HG03575 (cell line): ENCODE data around the gene KPNB1.

ENCODE experiments used
- ATAC-seq: cut with Tn5 transposase; IDR thresholded peaks from one replicate; pipeline ENCODE4 v1.9.1; 2021; ENCODE audit not compliant: unreplicated experiment, insufficient number of reproducible peaks, low FRiP score; ENCODE audit errors: extremely low read depth

Gene KPNB1

DNA sequence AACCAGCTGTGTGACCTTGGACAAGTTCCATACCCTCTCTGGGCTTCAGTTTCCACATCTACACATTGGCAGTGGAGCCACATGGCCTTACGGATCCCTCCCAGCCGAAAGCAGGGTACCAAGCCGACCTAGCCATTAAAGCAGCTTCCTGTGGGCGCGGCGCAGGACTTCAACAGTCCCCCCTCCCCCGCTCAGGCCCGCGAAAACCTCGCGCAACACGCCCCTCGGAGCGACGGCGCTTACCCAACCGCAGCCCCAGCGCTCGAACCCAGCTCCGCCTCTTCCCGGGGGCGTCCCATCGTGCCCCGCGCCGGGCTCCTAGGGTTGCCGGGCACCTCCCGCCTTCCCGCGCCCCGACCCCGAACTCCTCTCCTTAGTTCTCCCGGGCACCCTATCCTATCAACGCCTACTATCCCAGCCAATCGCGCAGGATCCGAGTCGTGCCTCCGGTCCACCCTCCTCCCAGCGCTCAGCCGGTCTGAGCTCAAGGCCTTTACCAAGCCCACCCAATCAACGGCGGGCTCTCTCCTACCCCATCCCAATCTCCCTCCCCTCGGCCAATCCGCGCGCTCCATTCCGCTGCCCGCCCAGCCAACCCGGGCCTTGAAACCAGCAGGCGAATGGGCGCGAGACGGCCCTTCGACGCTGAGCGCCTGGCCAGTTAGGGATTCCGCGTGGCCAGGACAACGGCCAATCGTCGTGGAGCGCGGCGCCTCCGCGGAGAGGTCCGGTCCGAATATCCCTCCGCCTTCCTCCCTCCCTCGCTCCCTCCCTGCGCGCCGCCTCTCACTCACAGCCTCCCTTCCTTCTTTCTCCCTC is at the start of gene KPNB1:
KPNB1 (plus strand) TSS at position 767 of the 819 bp plus-strand sequence. CDS start 326 bp downstream, outside the sequence.
- ATAC-seq, result peak; percentile 78

DNA sequence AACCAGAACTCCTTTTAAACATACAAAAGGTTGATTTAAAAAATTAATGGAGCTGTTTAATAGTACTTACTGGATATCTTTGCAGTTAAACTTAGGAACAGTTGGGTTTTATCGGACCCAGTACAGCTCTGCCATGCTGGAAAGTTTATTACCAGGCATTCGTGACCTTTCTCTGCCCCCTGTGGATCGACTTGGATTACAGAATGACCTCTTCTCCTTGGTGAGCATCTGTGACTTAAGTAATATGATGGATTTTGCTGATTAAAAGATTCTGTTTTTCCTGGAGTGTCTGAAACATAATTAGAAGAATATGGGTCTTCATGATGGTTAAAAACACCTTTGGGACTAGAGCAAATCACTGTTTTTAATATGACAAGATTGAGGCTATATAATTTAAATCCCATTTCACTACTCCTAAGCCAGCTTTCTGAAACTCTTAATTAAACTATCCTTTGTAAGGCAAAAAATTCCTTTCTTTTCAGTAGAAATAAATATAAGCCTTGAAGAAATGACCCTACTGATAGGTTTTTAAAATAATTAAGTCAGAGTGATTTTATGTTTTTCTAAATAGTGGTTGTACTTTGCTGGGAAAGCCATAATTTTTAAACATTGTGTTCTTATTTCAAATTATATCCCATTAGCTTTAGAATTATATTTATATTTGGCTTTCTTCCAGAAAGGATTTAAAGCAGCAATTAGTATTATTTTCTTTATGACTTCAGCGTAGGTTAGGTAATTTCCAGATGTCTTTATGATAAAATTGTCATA is 45.7 kb upstream of the KPNB1 start:
- ATAC-seq, result no peak

DNA sequence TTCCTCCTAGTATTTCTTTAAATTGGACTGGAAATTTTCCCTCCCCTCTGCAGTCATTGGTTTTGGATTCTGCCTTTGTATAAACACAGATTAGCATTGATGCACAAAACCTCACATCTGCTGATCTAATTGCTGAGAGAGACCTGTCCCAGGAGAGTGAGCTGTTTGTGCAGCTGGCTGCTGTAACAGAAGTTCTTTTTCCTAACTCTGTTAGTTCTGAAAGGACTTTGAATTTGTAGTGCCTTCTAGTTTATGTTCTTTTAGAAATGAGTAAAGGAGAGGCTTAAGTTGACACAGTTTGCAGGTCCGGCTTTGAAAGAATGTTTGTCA is 45.2 kb upstream of the KPNB1 start:
- no peak for ATAC-seq

DNA sequence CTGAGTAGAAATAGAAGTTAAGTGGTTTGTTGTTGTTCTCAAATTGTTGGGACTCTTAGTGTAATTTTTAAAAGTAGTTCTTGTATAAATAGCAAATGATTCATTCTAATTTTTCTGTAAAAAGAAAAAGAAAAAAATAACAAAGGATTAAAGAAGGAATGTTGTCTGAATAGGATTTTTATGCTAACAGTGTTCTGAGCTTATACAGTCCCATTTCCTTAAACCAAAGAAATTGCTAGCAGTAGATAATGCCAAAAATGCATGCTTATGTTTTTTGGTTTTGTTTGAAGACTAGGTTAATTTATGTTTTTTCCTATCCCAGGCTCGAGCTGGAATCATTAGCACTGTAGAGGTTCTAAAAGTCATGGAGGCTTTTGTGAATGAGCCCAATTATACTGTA is 44.7 kb upstream of the KPNB1 start:
- ATAC-seq, result no peak

DNA sequence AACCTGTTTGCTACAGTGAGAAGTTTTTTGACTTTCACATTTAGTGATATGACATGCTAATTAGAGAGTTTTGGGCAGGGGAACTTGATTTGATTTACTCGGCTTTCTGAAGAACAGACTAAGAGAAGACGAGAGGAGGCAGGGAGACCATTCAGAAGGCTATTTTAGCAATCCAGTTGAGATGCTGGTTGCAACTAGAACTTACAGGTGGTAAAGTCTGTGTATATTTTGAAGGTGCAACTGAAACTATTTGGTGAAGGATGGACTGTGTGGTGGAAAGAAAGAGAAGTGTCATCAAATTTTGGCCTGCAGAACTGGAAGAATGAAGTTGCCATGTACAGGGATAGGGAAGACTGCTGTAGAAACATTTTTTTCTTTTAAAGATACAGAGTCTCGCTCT is 42.2 kb upstream of the KPNB1 start:
- no peak for ATAC-seq

DNA sequence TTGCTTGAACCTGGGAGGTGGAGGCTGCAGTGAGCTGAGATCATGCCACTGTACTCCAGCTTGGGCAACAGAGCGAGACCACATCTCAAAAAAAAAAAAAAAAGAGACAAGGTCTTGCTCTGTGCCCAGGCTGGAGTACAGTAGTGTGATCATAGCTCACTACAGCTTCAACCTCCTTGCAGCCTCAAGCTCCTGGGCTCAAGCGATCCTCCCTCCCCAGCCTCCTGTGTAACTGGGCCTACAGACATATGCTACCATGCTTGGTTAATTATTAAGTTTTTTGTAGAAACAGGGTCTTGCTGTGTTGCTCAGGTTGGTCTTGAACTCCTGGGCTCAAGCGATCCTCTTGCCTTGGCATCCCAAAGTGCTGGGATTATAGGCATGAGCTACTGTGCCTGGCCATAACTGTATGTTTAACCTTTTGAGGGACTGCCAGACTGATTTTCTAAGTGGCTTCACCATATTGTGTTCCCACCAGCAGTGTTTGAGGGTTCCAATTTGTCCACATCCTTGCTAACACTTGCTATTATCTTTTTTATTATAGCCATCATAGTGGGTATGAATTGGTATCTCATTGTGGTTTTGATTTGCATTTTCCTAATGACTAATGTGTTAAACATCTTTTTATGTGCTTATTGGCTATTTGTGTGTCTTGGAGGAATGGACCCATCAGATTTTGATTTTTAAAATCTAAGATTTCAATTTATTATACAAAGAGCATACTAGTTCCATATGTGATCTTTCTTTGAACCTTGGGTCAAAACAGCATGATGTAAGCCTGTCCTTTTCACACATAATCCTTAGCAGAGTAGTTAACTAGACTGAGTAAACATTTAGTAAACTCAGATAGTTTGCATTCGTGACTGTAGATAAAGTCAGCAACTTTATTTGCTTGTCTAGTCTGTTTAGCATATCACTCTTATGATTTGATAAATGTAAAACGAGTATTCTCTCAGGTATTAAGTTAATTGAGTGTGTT is 38.1 kb upstream of the KPNB1 start:
- ATAC-seq, result no peak

DNA sequence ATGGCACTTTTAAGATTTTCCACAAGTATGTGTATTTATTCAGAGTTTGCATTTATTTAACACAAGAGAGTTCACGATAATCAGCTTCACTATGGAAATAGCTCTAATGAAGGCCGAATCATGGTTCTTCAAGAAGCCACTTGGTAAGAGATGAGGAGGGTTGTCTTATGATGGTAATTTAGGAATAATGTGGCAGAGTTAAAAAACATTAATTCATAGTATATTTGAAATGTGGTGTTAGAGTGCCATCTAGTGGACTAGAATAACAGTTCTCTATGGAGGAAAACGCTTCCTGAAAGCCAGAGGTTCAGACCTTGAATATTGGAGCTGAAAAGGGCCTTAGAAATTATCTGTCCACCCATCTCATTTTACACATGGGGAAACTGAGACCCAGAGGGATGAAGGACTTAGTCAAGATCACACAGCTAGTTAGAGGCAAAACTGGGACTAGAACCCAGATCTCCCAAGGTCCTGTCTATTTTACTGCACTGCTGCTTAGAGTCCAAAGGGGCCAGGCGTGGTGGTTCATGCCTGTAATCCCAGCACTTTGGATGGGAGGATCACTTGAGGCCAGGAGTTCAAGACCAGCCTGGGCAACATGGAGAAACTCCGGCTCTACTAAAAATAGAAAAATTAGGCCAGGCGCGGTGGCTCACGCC is 33.8 kb upstream of the KPNB1 start:
- ATAC-seq, result no peak

DNA sequence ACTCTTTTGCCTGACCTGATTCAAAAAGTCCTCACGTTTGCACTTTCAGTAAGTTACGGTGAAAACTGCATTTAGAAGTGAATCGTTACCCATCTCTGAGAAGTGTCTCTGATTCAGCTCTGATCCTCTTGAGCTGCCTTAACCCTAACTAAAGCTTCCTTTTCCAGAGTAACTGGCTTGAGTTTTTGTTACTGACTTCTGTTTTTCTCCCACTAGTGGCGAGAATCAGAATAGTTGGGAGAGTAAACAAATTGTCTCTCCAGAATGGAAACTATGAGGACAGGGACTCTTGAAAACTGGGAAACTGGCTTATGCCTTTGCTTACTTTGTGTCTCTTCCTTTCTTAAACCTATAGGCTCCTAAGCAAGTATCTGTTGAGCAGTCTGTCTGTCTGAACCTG is 31.3 kb upstream of the KPNB1 start:
- ATAC-seq, result no peak

DNA sequence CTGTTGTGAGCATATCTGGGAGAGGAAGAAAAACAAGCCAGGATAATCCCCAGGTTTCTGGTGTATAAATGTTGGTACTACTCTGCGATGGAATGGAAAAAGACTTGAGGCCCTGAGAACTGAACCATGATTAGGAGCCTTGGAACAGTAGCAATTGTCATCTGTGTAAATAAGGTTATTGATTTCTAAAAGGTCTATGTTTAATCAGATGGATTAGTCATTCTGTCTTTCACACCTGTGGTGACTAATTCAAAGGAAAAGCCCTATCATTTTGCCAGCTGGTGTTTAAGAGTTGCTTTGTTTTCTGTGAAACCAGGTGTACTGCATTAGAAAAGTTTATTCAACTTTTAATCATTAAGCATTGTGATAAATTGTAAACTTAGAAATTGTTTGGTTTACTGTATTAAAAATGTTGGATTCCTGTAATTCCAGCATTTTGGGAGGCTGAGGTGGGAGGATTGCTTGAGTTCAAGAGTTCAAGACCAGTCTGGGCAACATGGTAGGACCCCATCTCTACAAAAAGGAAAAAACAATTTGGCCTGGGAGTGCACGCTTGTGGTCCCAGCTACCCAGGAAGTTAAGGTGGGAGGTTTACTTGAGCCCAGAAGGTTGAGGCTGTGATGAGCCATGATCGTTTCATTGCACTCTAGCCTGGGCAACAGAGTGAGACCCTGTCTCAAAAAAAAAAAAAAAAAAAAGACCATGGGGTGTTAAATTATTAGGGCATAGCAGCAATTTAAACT is 29.0 kb upstream of the KPNB1 start:
- ATAC-seq, result no peak

DNA sequence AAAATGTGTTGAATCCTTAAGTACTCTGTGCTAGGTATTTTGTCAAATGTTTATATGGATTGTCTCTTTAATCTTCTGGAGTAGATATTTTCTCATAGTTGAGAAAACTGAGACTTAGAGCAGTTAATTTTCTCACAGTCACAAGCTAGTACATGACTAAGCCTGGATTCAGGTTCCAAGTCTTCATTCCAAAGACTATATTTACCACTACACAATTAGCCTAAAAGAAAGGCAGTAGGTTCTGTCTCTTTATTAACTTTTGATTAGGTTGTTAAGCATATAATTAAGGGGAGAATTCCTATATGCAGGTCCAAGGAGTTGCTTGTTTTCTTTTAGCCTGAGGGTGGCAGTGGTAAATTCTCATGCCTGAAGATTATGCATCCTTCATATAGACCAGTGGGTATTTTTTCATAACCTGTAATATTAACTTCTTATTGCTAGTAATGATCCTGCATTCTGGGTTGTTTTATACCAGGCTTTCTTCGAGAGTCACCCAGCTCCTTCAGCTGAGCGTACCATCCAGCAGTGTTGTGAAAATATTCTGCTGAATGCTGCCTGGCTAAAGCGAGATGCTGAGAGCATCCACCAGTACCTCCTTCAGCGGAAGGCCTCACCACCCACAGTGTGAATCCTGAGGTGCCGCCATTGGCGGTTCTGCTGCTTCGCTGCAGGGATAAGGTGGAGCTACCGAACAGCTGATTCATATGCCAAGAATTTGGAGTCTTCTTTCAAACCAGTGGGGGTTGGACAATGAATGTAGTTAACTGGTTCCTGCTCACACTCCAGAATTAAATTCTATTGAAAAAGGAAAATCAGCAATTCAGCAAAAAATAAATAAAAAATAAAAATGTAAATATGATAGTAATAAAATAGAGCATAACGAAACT is 28.2 kb upstream of the KPNB1 start:
- ATAC-seq, result no peak

DNA sequence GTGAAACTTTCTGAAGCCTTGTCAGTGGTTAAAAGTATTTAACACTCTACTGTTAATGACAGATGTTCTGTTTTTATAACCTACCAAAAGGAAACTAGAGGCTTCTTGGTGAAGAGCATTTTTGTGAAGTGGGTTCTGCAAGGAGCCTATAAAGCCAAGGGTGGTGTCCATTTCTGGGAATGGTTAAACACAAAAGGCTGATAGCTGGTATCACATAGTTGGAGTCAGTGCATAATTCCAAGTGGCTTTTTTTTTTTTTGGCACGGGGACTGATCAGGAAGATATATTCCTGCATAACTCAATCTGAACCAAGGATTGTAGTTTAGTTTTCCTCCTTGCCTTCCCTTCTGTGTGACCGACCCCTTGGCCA is 27.6 kb upstream of the KPNB1 start:
- ATAC-seq, result no peak

DNA sequence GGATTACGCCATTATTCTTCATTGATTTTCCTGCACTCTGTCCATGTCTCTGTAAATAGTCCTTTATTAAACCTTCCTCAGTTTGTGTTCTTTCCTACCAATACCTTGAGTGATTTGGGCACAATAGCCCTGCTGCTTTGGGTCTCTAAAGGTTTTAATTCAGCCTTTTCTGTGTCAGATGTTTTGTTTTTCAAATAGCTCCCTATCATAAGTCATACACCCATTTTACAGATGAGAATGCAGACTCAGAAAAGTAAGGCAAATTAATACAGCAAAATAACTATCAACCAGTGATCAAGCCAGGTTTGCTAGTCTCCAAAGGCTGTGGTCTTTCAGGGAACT is 25.0 kb upstream of the KPNB1 start:
- no peak for ATAC-seq

DNA sequence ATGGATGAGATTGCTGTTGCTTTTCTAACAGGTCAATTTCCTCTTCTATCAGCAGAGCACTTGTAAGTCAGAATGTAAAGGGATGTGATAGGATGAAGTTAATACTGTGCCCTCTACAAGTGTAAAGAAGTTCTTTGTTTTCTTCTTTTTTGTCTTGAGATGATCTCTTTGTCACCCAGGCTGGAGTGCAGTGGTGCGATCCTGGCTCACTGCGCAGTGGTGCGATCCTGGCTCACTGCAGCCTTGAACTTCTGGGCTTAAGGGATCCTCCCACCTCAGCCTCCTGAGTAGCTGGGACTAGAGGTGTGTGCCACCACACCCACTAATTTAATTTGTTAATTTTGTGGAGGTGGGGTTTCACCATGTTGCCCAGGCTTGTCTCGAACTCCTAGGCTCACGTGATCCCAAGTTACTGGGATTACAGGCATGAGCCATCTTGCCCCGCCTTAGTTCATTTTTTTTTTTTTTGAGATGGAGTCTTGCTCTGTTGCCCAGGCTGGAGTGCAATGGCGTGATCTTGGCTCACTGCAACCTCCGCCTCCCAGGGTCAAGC is 21.6 kb upstream of the KPNB1 start:
- ATAC-seq, result no peak

DNA sequence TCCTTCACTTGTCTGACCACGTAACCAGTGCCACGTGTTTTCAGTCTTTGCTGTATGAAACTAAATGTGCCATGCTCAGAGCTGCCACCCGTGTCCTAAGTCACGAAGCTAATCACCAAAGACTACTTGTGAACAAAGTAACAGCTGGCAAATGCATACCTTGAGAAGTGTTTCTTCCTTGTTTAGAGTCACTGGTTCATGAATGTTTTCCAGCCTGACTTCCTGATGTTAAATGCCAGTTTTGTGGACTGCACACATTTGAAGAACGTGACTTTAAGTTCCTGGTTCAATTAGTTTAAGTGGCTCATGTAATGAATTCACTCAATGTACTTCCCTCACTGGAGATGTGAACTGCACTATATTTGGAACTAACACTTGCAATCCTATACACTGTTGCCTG is 19.9 kb upstream of the KPNB1 start:
- ATAC-seq, result no peak

DNA sequence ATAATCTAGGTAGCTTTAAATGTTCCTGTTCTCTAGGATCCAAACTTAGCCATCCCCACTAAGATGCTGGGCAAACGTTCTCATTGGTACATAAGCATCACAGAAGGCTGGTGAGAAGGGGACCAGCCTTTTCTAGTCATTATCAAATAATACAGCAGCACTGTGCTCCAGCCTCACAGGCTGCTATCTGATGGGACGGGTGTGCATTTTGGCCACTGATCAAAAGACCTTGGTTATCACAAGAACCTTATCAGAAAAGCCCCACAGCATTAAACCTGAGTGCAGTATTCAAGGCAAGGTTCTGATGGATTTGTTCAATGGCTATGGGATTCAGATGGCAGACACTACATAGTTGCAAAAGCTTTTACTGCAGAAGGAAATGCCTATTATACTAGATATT is 19.1 kb upstream of the KPNB1 start:
- ATAC-seq, result no peak

DNA sequence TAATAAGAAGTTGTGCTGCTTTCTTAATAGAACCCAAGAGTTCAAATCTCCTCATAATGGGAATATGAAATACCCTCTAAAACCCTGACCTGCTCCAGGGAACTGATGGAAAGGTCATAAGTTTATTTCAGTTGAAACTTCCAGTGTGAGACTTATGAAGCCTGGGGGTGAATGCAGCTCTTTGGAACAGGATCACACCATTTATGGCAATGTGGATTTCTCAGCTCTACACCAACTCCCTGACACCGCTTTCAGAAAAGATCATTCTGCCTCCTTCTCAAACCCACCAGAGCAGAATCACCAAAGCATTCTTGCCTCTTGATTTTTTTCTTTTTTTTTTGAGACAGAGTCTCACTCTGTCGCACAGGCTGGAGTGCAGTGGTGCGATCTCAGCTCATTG is 16.7 kb upstream of the KPNB1 start:
- no peak for ATAC-seq

DNA sequence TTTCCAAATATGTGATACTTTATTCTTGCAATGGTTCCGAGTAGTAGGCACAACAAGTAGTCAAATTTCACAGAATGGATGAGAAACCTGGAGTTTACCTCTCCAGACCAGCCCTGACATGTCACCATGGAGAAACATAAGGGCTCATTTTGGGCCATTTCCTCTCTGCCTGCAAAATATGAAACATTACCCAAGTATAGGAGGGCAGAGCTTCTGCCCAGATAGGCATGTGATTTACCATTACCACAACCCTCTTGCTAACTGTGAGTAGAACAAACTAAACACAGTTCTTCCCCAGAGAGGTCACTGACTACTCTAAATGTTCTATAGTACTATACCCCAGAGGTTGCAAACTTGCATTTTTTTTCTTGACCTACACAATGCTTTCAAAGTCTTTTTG is 15.7 kb upstream of the KPNB1 start:
- no peak for ATAC-seq
